ENCODE measurements around the gene NDUFAF7. TPM values are rescaled to one million over a fixed set of nuclear protein-coding genes. Genes with fewer than 3 reads are reported as not detected.

The NDUFAF7 gene
- total and polyA plus RNA-seq, 2 of the 13 experiments (the other 11 are each of a cell fraction or from before 2014, with no cell fraction given): 27.0 to 40.8 TPM

DNA sequence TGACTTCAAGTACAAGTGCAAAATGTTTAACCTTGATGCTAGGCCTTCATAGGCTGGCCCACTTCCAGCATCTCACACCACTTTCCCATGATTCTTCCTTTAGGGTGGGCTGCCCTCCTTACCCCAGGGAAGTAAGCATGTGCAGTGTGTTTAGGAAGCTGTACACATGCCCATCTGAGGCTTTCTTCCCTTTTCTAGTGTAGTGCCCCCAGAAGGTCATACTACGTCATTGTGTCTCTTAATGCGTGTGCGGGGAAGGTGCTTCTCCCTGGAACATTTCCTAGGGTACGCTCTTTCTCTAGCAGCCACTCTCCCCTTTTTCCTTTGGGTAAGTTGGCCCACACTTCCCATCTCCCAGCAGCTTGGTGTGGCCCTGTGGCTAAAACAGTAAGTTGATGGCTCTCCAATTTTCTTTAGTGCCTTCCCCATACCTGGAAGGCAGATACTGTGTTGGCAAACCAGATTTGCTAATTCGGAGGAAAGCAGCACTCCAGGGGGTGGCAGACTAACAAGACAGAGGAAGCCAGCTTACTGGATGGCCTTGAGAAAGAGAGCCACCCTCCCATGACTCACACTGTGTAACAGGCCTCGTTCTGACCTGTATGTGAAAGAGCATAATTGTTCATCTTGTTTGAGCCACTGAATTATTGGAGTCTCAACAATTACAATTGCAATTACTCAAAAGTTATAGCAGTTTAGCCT lies 41.9 kb upstream of the NDUFAF7 start (continued):
- TF ChIP-seq RERE (CRISPR knock-in tag; IDR thresholded peaks at IDR 0.05; ENCODE audit: low read depth) (peak; percentile 40; the same call in 1 of the 2 replicates), FOSL1 (CRISPR knock-in tag; IDR thresholded peaks at IDR 0.05; ENCODE audit: borderline replicate concordance) (peak; percentile 84), GABPB1 (CRISPR knock-in tag; IDR thresholded peaks at IDR 0.05) (peak; percentile 32; the same call in 1 of the 2 replicates), CAMTA2 (CRISPR knock-in tag; IDR thresholded peaks at IDR 0.05; ENCODE audit: borderline replicate concordance) (no peak), DRAP1 (CRISPR knock-in tag; IDR thresholded peaks at IDR 0.05) (peak; percentile 27; the same call in 1 of the 2 replicates), GATA4 (IDR thresholded peaks at IDR 0.05; ENCODE audit: borderline replicate concordance, low read depth) (no peak), MEF2D (CRISPR knock-in tag; IDR thresholded peaks at IDR 0.05) (0 out of 2 replicates have a peak, but pooled peaks have one; percentile 35), RNF2 (conservative IDR thresholded peaks at IDR 0.05; ENCODE audit: low read depth) (0 out of 2 replicates have a peak, but pooled peaks have one; percentile 54), GTF3A (CRISPR knock-in tag; conservative IDR thresholded peaks at IDR 0.05) (no peak), ZFP82 (CRISPR knock-in tag; IDR thresholded peaks at IDR 0.05; ENCODE audit: borderline replicate concordance) (no peak), ZNF816 (CRISPR knock-in tag; IDR thresholded peaks at IDR 0.05; ENCODE audit: borderline replicate concordance) (no peak), SP1 (IDR thresholded peaks at IDR 0.05) (no peak), SP1 (CRISPR knock-in tag; IDR thresholded peaks at IDR 0.05) (no peak), ZNF614 (CRISPR knock-in tag; IDR thresholded peaks at IDR 0.05; ENCODE audit: borderline replicate concordance) (0 out of 2 replicates have a peak, but pooled peaks have one; percentile 44), IRF9 (CRISPR knock-in tag; IDR thresholded peaks at IDR 0.05; ENCODE audit: borderline replicate concordance) (no peak)
- TF ChIP-seq, protein P1, sequence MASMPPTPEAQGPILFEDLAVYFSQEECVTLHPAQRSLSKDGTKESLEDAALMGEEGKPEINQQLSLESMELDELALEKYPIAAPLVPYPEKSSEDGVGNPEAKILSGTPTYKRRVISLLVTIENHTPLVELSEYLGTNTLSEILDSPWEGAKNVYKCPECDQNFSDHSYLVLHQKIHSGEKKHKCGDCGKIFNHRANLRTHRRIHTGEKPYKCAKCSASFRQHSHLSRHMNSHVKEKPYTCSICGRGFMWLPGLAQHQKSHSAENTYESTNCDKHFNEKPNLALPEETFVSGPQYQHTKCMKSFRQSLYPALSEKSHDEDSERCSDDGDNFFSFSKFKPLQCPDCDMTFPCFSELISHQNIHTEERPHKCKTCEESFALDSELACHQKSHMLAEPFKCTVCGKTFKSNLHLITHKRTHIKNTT (CRISPR knock-in tag; IDR thresholded peaks at IDR 0.05): no peak
- TF ChIP-seq, protein P2, sequence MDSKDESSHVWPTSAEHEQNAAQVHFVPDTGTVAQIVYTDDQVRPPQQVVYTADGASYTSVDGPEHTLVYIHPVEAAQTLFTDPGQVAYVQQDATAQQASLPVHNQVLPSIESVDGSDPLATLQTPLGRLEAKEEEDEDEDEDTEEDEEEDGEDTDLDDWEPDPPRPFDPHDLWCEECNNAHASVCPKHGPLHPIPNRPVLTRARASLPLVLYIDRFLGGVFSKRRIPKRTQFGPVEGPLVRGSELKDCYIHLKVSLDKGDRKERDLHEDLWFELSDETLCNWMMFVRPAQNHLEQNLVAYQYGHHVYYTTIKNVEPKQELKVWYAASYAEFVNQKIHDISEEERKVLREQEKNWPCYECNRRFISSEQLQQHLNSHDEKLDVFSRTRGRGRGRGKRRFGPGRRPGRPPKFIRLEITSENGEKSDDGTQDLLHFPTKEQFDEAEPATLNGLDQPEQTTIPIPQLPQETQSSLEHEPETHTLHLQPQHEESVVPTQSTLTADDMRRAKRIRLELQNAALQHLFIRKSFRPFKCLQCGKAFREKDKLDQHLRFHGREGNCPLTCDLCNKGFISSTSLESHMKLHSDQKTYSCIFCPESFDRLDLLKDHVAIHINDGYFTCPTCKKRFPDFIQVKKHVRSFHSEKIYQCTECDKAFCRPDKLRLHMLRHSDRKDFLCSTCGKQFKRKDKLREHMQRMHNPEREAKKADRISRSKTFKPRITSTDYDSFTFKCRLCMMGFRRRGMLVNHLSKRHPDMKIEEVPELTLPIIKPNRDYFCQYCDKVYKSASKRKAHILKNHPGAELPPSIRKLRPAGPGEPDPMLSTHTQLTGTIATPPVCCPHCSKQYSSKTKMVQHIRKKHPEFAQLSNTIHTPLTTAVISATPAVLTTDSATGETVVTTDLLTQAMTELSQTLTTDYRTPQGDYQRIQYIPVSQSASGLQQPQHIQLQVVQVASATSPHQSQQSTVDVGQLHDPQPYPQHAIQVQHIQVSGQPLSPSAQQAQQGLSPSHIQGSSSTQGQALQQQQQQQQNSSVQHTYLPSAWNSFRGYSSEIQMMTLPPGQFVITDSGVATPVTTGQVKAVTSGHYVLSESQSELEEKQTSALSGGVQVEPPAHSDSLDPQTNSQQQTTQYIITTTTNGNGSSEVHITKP (CRISPR knock-in tag; IDR thresholded peaks at IDR 0.05; ENCODE audit: low read depth): peak; percentile 69; the same call in 1 of the 2 replicates
